ENCODE data around the gene DOP1A.

The DOP1A gene

GRCh38 chr6:83071707-83072106 lies 4.2 kb downstream of the DOP1A start:
- DNase-seq (ENCODE audit: low read depth), result no peak
- in situ Hi-C loops (cut with HindIII; ENCODE audit: low sequenced_read_pairs), result no loop called here

DNA sequence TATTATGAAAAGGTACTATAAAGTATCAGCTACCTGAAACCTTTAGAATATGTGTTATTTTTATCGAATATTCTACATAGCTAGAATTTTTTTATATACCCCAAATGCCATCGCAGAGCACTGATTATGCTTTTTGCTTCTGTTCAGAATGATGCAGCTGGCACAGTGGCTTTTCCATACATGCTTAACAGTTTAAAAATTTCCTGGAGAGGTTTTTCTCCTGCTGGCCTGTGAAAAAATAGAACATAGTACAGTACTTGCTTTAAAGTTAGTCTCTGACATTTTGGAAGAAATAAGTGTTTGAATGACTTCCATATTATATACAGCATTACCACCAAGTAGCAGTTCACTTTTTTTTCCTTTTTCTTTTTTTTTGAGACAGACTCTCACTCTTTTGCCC lies 5.3 kb downstream of the DOP1A start:
- DNase-seq (ENCODE audit: low read depth), result no peak
- TF ChIP-seq CTCF (IDR thresholded peaks at IDR 0.05; ENCODE audit: low read depth, low read length, missing control alignments), result no peak
- H3K4me3 ChIP-seq (ENCODE audit: low read depth, low read length), result no peak overlapping the region
- in situ Hi-C loops (cut with HindIII; ENCODE audit: low sequenced_read_pairs), result no loop called here

More at GRCh38 chr6:83071707-83072106, 4.2 kb downstream of the DOP1A start:
- TF ChIP-seq CTCF (IDR thresholded peaks at IDR 0.05; ENCODE audit: low read depth, low read length, missing control alignments), result no peak
- H3K4me3 ChIP-seq (ENCODE audit: low read depth, low read length), result no peak overlapping the region

DNA sequence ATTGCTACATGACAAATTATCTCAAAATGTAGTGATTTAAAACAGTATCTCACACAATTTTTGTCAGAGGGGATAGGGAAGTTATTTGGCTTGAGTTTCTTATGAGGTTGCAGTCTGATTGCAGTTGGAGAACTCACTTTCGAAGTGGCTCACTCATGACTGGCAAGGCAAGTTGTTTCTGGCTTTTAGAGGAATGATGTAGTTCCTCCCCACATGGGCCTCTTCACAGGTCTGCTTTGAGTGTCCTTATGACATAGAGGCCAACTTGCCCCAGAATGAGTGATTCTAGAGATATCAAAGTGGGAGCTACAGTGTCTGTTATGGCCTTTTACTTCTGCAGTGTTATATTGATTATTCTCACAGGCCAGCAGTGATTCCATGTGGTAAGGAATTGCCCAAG lies 6.1 kb downstream of the DOP1A start:
- H3K4me3 ChIP-seq (ENCODE audit: low read depth, low read length), result no peak overlapping the region
- DNase-seq (ENCODE audit: low read depth), result no peak
- in situ Hi-C loops (cut with HindIII; ENCODE audit: low sequenced_read_pairs), result no loop called here
- TF ChIP-seq CTCF (IDR thresholded peaks at IDR 0.05; ENCODE audit: low read depth, low read length, missing control alignments), result no peak

DNA sequence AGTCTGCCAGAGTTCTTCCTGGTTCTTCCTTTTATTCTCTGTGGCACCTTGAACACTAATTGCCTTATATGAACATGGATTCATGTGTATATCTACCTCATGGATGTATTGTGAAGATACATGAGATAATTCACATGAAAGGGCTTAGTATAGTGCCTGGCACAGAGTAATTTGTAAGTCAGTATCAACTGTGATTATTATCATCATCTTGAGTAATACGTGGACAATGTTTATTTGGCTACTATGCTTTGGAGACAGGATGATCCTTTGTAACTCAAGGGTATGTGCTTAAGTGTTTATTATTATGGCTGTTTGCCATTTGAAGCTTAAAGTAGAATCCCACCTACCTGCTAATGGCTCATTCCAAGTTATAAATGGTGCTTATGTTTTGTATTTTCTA lies 16.0 kb downstream of the DOP1A start:
- in situ Hi-C loops (cut with HindIII; ENCODE audit: low sequenced_read_pairs), result no loop called here
- no peak overlapping the region for H3K4me3 ChIP-seq (ENCODE audit: low read depth, low read length)
- DNase-seq (ENCODE audit: low read depth), result no peak
- no peak for TF ChIP-seq CTCF (IDR thresholded peaks at IDR 0.05; ENCODE audit: low read depth, low read length, missing control alignments)

DNA sequence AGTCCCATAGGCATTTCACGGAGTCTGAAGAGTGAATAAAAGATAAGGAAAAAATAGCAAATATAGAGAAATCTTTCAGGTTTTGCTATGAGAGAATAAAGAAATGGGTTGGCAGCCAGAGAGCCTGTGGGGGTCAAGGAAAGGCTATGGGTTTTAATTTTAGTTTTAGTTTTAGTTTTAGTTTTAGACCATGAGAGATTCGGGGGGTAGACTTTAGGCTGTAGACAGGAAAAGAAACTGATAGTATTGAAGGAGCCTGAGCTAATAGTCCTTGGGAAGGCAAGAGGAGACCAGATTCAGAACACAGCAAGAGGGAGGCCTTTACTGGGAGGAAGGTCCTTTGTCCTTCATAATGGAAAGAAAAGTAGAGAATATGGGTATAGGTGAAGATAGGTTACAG lies 19.3 kb downstream of the DOP1A start:
- H3K4me3 ChIP-seq (ENCODE audit: low read depth, low read length), result no peak overlapping the region
- in situ Hi-C loops (cut with HindIII; ENCODE audit: low sequenced_read_pairs), result no loop called here
- no peak for DNase-seq (ENCODE audit: low read depth)
- TF ChIP-seq CTCF (IDR thresholded peaks at IDR 0.05; ENCODE audit: low read depth, low read length, missing control alignments), result no peak

DNA sequence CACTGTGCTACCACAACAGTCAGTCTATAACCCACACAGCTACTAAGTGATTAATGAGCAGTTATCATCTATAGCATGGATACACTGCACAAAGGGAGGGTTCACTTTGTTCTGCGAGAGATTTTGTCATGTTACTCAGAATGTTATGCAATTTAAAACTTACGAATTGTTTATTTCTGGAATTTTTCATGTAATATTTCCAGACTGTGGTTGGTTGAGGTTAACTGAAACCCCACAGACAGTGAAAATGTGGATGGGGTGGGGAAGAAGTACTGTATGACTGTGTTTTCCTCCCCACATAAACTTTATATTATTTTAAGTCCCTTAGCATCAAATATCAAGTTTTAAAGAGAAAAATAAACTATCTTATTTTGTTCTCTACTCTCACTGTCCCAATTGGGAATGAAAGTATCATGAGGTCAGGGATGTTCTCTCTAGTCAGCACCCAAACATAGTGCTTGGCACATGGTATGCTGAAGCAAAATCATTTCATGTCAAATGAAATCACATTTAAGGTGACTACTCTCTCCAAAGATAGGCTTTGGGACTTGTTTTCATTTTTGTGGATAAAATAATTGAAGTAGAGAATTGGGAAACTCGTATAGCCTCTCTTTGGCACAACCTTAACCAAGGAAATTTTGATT lies 25.4 kb downstream of the DOP1A start:
- in situ Hi-C loops (cut with HindIII; ENCODE audit: low sequenced_read_pairs), result no loop called here
- no peak for TF ChIP-seq CTCF (IDR thresholded peaks at IDR 0.05; ENCODE audit: low read depth, low read length, missing control alignments)
- no peak overlapping the region for H3K4me3 ChIP-seq (ENCODE audit: low read depth, low read length)
- no peak for DNase-seq (ENCODE audit: low read depth)
